Osteoblast (primary cell): Measurements from ENCODE around the gene RDX. TPM values are rescaled to one million over a fixed set of nuclear protein-coding genes. Genes with fewer than 3 reads are reported as not detected.
A peak's percentile ranks its signal among the peaks of the same experiment; 100 is the strongest.

ENCODE experiments used
- DNase-seq: peaks from one replicate; pipeline ENCODE4 v3.0.0; 2011; ENCODE audit warnings: low spot score, mixed read lengths; ENCODE audit not compliant: insufficient read length; ENCODE audit errors: missing footprints
- H2AFZ ChIP-seq: 2 replicates; pipeline ENCODE4 v1.6.0; 2011; ENCODE audit warnings: mild to moderate bottlenecking, low read length
- H3K27ac ChIP-seq: 2 replicates; pipeline ENCODE4 v1.5.1; 2011; ENCODE audit warnings: mild to moderate bottlenecking, low read depth, low read length, moderate library complexity
- H3K27me3 ChIP-seq: 2 replicates; pipeline ENCODE4 v1.6.0; 2012; ENCODE audit warnings: mild to moderate bottlenecking, control low read depth, inconsistent platforms, low read length, moderate library complexity; ENCODE audit not compliant: insufficient read depth
- H3K36me3 ChIP-seq: 2 replicates; pipeline ENCODE4 v1.5.1; 2011; ENCODE audit warnings: mild to moderate bottlenecking, low read length, control low read depth, moderate library complexity; ENCODE audit not compliant: insufficient read depth
- H3K4me1 ChIP-seq: 2 replicates; pipeline ENCODE4 v1.5.1; 2011; ENCODE audit warnings: mild to moderate bottlenecking, low read length, control low read depth, moderate library complexity; ENCODE audit not compliant: insufficient read depth
- H3K4me2 ChIP-seq: 2 replicates; pipeline ENCODE4 v1.6.0; 2011; ENCODE audit warnings: mild to moderate bottlenecking, low read length; ENCODE audit not compliant: insufficient read depth
- H3K4me3 ChIP-seq: fragments of 200-600 bp; sonication (generic); 3 replicates; pipeline ENCODE4 v1.5.1; 2012; ENCODE audit warnings: mild to moderate bottlenecking, low read length, inconsistent platforms; ENCODE audit not compliant: insufficient read depth
- H3K79me2 ChIP-seq: 2 replicates; pipeline ENCODE4 v1.6.0; 2012; ENCODE audit warnings: mild to moderate bottlenecking, low read length, control low read depth, inconsistent platforms; ENCODE audit not compliant: insufficient read depth
- H3K9me3 ChIP-seq: 2 replicates; pipeline ENCODE4 v1.5.1; 2011; ENCODE audit warnings: low read depth, low read length, control low read depth
- H4K20me1 ChIP-seq: 2 replicates; pipeline ENCODE4 v1.6.0; 2012; ENCODE audit warnings: mild to moderate bottlenecking, low read length, control low read depth; ENCODE audit not compliant: insufficient read depth
- total RNA-seq: library from RNA; depleted of rRNA; stranded (reverse); fragments of >200 nt; gene quantifications from 2 replicates; pipeline ENCODE4 v1.2.3, GENCODE V29; 2012
- TF ChIP-seq, protein P1 (sequence below): IDR thresholded peaks from 2 replicates; pipeline ENCODE4 v1.5.1; 2011; ENCODE audit warnings: mild to moderate bottlenecking, low read depth, low read length, moderate library complexity; ENCODE audit errors: extremely low read depth

RDX gene
- total RNA-seq, 1 donor, result 79.3 TPM

DNA sequence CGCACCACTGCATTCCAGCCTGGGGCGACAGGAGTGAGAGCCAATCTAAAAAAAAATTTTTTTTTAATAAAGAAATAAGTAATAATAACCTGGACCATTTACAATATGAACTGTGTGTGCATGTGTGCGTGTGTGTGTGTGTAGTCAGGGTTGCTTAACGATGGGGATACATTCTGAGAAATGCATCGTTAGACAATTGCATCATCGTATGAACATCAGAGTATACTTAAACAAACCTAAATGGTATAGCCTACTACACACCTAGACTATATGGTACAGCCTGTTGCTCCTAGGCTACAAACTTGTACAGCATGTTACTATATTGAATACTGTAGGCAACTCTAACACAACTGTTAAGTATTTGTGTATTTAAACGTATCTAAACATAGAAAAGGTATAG lies 26.4 kb downstream of the RDX start:
- Histone ChIP-seq H3K79me2 (peaks cover 81% of the 10 kb centered on the region), H3K4me2 (no peak overlapping the region), H3K9me3 (no peaks in the 10 kb centered on the region), H3K36me3 (peaks cover 23% of the 10 kb centered on the region), H4K20me1 (peaks cover 5% of the 10 kb centered on the region), H3K27ac (no peak overlapping the region), H3K4me1 (peaks cover 5% of the 10 kb centered on the region), H3K27me3 (no peaks in the 10 kb centered on the region), H3K4me3 (no peak overlapping the region), H2AFZ (no peak overlapping the region)
- TF ChIP-seq, protein P1, sequence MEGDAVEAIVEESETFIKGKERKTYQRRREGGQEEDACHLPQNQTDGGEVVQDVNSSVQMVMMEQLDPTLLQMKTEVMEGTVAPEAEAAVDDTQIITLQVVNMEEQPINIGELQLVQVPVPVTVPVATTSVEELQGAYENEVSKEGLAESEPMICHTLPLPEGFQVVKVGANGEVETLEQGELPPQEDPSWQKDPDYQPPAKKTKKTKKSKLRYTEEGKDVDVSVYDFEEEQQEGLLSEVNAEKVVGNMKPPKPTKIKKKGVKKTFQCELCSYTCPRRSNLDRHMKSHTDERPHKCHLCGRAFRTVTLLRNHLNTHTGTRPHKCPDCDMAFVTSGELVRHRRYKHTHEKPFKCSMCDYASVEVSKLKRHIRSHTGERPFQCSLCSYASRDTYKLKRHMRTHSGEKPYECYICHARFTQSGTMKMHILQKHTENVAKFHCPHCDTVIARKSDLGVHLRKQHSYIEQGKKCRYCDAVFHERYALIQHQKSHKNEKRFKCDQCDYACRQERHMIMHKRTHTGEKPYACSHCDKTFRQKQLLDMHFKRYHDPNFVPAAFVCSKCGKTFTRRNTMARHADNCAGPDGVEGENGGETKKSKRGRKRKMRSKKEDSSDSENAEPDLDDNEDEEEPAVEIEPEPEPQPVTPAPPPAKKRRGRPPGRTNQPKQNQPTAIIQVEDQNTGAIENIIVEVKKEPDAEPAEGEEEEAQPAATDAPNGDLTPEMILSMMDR, result no peak
- DNase-seq, result no peak

DNA sequence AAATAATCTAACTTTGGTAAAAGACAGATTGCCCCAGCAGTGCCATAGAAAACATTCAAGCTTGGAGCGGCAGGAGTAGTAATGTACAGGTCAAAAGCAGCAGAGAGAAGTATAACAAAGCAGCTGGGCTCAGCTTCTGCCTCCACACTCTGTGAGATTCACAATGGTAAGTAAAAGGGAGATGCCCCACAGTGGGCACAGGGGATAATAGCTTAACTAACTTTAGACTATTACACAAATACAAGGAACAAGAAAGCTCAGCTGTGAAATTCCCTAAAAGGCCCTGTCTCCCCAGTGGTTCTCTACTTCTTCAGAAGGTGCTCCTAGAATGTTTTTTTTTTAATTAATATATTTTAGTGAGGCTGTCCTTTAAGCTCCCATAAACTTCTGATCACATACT lies 28.0 kb downstream of the RDX start:
- H3K4me1 ChIP-seq, result peaks cover 5% of the 10 kb centered on the region
- H3K79me2 ChIP-seq, result peaks cover 74% of the 10 kb centered on the region
- H3K36me3 ChIP-seq, result peaks cover 23% of the 10 kb centered on the region
- TF ChIP-seq, protein P1, result no peak
- H3K4me3 ChIP-seq, result no peak overlapping the region
- H3K4me2 ChIP-seq, result no peak overlapping the region
- no peak overlapping the region for H2AFZ ChIP-seq
- H3K27ac ChIP-seq, result no peak overlapping the region
- peaks cover 5% of the 10 kb centered on the region for H4K20me1 ChIP-seq
- DNase-seq, result no peak
- no peaks in the 10 kb centered on the region for H3K27me3 ChIP-seq
- no peaks in the 10 kb centered on the region for H3K9me3 ChIP-seq

DNA sequence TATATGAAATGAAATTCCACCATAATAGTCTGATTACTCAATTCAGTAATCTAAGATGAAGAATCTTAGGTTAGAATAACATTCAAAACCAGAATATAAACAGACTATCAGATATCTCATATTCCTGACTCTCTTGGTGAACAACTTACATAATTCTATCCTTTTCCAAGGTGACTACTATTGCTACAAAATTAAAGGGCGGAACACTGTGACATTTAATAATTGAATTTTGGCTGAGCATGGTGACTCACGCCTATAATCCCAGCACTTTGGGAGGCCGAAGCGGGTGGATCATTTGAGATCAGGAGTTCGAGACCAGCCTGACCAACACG lies 34.4 kb downstream of the RDX start:
- TF ChIP-seq, protein P1, result no peak
- no peak overlapping the region for H3K27ac ChIP-seq
- H3K4me1 ChIP-seq, result peaks cover 6% of the 10 kb centered on the region
- no peak overlapping the region for H3K4me3 ChIP-seq
- H4K20me1 ChIP-seq, result peaks cover 3% of the 10 kb centered on the region
- DNase-seq, result no peak
- no peak overlapping the region for H2AFZ ChIP-seq
- H3K79me2 ChIP-seq, result peaks cover 25% of the 10 kb centered on the region
- peaks cover 18% of the 10 kb centered on the region for H3K36me3 ChIP-seq
- no peaks in the 10 kb centered on the region for H3K9me3 ChIP-seq
- no peak overlapping the region for H3K4me2 ChIP-seq
- H3K27me3 ChIP-seq, result no peaks in the 10 kb centered on the region

DNA sequence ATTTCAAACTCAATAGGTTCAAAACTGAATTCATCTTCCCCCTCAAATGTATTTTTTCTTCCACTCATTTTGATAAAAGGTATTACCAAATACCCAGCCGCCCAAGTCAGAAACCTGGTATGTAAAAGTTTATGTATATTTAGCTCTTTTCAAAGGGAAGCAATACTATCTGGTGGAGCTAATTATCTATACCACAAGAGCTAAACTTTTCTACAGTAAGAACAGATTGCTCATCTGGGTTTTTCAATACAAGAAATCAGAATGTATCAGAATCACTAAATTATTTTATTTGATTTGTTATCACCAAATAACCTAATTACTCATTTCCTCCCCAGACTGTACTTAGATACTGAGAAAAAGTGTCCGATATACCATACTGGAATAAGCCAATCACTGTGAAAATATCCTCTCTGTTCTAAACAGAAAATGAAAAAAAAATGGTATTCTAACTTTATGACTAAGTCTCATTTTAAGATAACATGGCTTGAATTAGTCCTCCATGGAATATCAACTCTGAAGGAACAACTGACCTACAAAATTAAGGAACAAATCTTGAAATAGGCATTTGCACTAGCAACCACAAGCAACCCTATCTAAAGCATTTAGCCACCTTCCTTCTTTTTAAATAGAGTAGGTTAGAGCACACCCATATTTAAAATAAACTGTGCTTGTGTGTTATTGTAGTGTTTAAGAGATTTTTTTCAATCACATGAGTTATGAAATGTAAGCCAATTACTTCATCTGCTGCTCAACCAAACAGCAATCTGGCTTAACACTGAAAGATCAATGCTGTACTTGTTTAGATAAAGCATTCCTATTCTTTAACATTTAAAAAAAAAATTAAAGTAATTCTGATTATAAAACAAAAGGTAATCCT lies 35.0 kb downstream of the RDX start:
- Histone ChIP-seq H2AFZ (no peak overlapping the region), H3K79me2 (peaks cover 19% of the 10 kb centered on the region), H3K27ac (no peak overlapping the region), H4K20me1 (peaks cover 3% of the 10 kb centered on the region), H3K4me1 (peaks cover 6% of the 10 kb centered on the region), H3K36me3 (peaks cover 23% of the 10 kb centered on the region), H3K9me3 (no peaks in the 10 kb centered on the region), H3K4me2 (no peak overlapping the region), H3K4me3 (no peak overlapping the region), H3K27me3 (no peaks in the 10 kb centered on the region)
- TF ChIP-seq, protein P1, result no peak
- DNase-seq, result peak; percentile 65
